ENCODE measurements around the gene CX3CL1.

DNA sequence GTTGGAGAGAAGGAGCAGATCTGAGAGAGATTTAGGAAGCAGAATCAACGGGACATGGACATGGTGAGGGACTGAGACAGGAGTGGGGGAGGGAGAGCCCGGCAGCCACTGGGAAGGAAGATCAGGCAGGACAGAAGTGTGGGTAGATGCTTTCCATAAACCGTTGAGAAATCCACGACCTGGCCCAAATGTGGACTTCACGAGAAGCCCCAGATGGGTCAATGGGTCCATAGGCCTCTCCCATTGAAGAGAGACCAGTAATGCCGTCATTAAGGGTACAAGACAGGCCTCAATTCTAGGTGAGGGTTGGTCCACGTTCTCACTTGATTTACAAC is 14.2 kb upstream of the CX3CL1 start:
- no peak for TF ChIP-seq POLR2A (IDR thresholded peaks at IDR 0.05)
- TF ChIP-seq, protein P1, sequence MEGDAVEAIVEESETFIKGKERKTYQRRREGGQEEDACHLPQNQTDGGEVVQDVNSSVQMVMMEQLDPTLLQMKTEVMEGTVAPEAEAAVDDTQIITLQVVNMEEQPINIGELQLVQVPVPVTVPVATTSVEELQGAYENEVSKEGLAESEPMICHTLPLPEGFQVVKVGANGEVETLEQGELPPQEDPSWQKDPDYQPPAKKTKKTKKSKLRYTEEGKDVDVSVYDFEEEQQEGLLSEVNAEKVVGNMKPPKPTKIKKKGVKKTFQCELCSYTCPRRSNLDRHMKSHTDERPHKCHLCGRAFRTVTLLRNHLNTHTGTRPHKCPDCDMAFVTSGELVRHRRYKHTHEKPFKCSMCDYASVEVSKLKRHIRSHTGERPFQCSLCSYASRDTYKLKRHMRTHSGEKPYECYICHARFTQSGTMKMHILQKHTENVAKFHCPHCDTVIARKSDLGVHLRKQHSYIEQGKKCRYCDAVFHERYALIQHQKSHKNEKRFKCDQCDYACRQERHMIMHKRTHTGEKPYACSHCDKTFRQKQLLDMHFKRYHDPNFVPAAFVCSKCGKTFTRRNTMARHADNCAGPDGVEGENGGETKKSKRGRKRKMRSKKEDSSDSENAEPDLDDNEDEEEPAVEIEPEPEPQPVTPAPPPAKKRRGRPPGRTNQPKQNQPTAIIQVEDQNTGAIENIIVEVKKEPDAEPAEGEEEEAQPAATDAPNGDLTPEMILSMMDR (IDR thresholded peaks at IDR 0.05), result no peak
